ENCODE results near the gene TBC1D23. TPM values are rescaled to one million over a fixed set of nuclear protein-coding genes. Genes with fewer than 3 reads are reported as not detected.

Gene TBC1D23
- total RNA-seq, 5 donors from 2014 or later (not counting 1 experiment from before 2014, with no cell fraction given), result 26.4 to 33.4 (median 31.9) TPM

- H3K4me1 ChIP-seq (ENCODE audit: control insufficient read depth in 1 of 2, extremely low read depth in 1 of 2, insufficient read depth in 2 of 2, low read length in 2 of 2), result no peaks in the 10 kb centered on the region
- ChIA-PET CTCF (interaction anchor here (0.6 kb wide), 2 partner anchors 443 to 1249 kb away, joined by 3 to 5 read pairs; no protein-coding TSS in a partner anchor), POLR2A (no interaction called here)
- no peak for DNase-seq
- Mint-ChIP-seq H3K36me3 (peaks cover 3% of the 10 kb centered on the region), H3K27me3 (no peaks in the 10 kb centered on the region), H3K4me3 (no peak overlapping the region), H3K27ac (no peak overlapping the region), H3K4me1 (peaks cover 47 to 61% (median 60%) of the 10 kb centered on the region in 3 donors), H3K9me3 (no peaks in the 10 kb centered on the region)
- no CpG with 5 or more reads among the region's 5 CpGs for WGBS (ENCODE audit: insufficient coverage)
- no peaks in the 10 kb centered on the region for H3K27me3 ChIP-seq (replicated peaks in 1 of 2; ENCODE audit: control insufficient read depth in 2 of 2, extremely low read depth in 1 of 2, insufficient read depth in 2 of 2, low read length in 1 of 2)
- no peak for ATAC-seq (replicated peaks in 1 of 4)
- H3K36me3 ChIP-seq (ENCODE audit: control insufficient read depth in 2 of 2, extremely low read depth in 1 of 2, insufficient read depth in 1 of 2, low read length in 1 of 2), result no peaks in the 10 kb centered on the region
- no peaks in the 10 kb centered on the region for H3K9me3 ChIP-seq
- H3K27ac ChIP-seq (ENCODE audit: low read length), result no peak overlapping the region
- H3K4me3 ChIP-seq (ENCODE audit: control insufficient read depth in 1 of 2, extremely low read depth in 1 of 2, low read length in 1 of 2), result no peak overlapping the region
Observed at GRCh38 chr3:100274361-100274760, 13.6 kb downstream of the TBC1D23 start.

GRCh38 chr3:100277255-100277800, 16.5 kb downstream of the TBC1D23 start:
- Histone ChIP-seq H3K36me3 (ENCODE audit: control insufficient read depth in 2 of 2, extremely low read depth in 1 of 2, insufficient read depth in 1 of 2, low read length in 1 of 2) (peaks cover 0 to 9% of the 10 kb centered on the region in 2 donors), H3K9me3 (no peaks in the 10 kb centered on the region), H3K27ac (ENCODE audit: low read length) (no peak overlapping the region), H3K4me1 (ENCODE audit: control insufficient read depth in 1 of 2, extremely low read depth in 1 of 2, insufficient read depth in 2 of 2, low read length in 2 of 2) (no peaks in the 10 kb centered on the region), H3K4me3 (ENCODE audit: control insufficient read depth in 1 of 2, extremely low read depth in 1 of 2, low read length in 1 of 2) (no peak overlapping the region), H3K27me3 (replicated peaks in 1 of 2; ENCODE audit: control insufficient read depth in 2 of 2, extremely low read depth in 1 of 2, insufficient read depth in 2 of 2, low read length in 1 of 2) (no peaks in the 10 kb centered on the region)
- ChIA-PET POLR2A (interaction anchor here (0.6 to 1.3 kb wide), 4 partner anchors 17 to 442 kb away, joined by 3 to 6 read pairs (median 3); partner anchors contain the start of gene TBC1D23 (in 1 of the 2)), CTCF (no interaction called here)
- no CpG with 5 or more reads among the region's 1 CpG for WGBS (ENCODE audit: insufficient coverage)
- no peak for DNase-seq
- H3K36me3 Mint-ChIP-seq, result peaks cover 11% of the 10 kb centered on the region
- H3K9me3 Mint-ChIP-seq, result no peaks in the 10 kb centered on the region
- H3K27ac Mint-ChIP-seq, result no peak overlapping the region
- peaks cover 29 to 38% (median 37%) of the 10 kb centered on the region in 3 donors for H3K4me1 Mint-ChIP-seq
- no peak overlapping the region for H3K4me3 Mint-ChIP-seq
- H3K27me3 Mint-ChIP-seq, result no peaks in the 10 kb centered on the region
- no peak for ATAC-seq (replicated peaks in 1 of 4)

- H3K9me3 Mint-ChIP-seq, result no peaks in the 10 kb centered on the region
- CTCF ChIA-PET, result no interaction called here
Observed at GRCh38 chr3:100278910-100279309, 18.1 kb downstream of the TBC1D23 start.

GRCh38 chr3:100288288-100288894, 27.6 kb downstream of the TBC1D23 start:
- Histone ChIP-seq H3K27ac (ENCODE audit: low read length) (no peak overlapping the region), H3K36me3 (ENCODE audit: control insufficient read depth in 2 of 2, extremely low read depth in 1 of 2, insufficient read depth in 1 of 2, low read length in 1 of 2) (peaks cover 0 to 52% of the 10 kb centered on the region in 2 donors), H3K27me3 (replicated peaks in 1 of 2; ENCODE audit: control insufficient read depth in 2 of 2, extremely low read depth in 1 of 2, insufficient read depth in 2 of 2, low read length in 1 of 2) (no peaks in the 10 kb centered on the region), H3K9me3 (no peaks in the 10 kb centered on the region), H3K4me3 (ENCODE audit: control insufficient read depth in 1 of 2, extremely low read depth in 1 of 2, low read length in 1 of 2) (no peak overlapping the region), H3K4me1 (ENCODE audit: control insufficient read depth in 1 of 2, extremely low read depth in 1 of 2, insufficient read depth in 2 of 2, low read length in 2 of 2) (no peaks in the 10 kb centered on the region)
- Mint-ChIP-seq H3K27ac (no peak overlapping the region), H3K4me3 (no peak overlapping the region), H3K36me3 (peaks cover 34% of the 10 kb centered on the region), H3K4me1 (no peaks in the 10 kb centered on the region), H3K9me3 (no peaks in the 10 kb centered on the region), H3K27me3 (no peaks in the 10 kb centered on the region)
- DNase-seq (no peak), ATAC-seq (replicated peaks in 1 of 4) (no peak)
- ChIA-PET POLR2A (interaction anchor here in 1 of 2 donors (0.7 kb wide), 1 partner anchor 1719 kb away, joined by 4 read pairs; no protein-coding TSS in a partner anchor), CTCF (no interaction called here)

More at GRCh38 chr3:100278910-100279309, 18.1 kb downstream of the TBC1D23 start:
- no peak for ATAC-seq (replicated peaks in 1 of 4)
- no peaks in the 10 kb centered on the region for H3K27me3 ChIP-seq (replicated peaks in 1 of 2; ENCODE audit: control insufficient read depth in 2 of 2, extremely low read depth in 1 of 2, insufficient read depth in 2 of 2, low read length in 1 of 2)
- POLR2A ChIA-PET, result interaction anchor here in 1 of 2 donors (0.6 kb wide), 1 partner anchor 17 kb away, joined by 3 read pairs; no protein-coding TSS in a partner anchor
- no peak overlapping the region for H3K4me3 Mint-ChIP-seq
- H3K9me3 ChIP-seq, result no peaks in the 10 kb centered on the region
- peaks cover 21 to 29% (median 28%) of the 10 kb centered on the region in 3 donors for H3K4me1 Mint-ChIP-seq
- no peaks in the 10 kb centered on the region for H3K4me1 ChIP-seq (ENCODE audit: control insufficient read depth in 1 of 2, extremely low read depth in 1 of 2, insufficient read depth in 2 of 2, low read length in 2 of 2)
- no peak for DNase-seq
- H3K36me3 Mint-ChIP-seq, result peaks cover 13% of the 10 kb centered on the region
- H3K27ac ChIP-seq (ENCODE audit: low read length), result no peak overlapping the region
- WGBS (ENCODE audit: insufficient coverage), result no CpG with 5 or more reads among the region's 2 CpGs
- no peaks in the 10 kb centered on the region for H3K27me3 Mint-ChIP-seq
- H3K36me3 ChIP-seq (ENCODE audit: control insufficient read depth in 2 of 2, extremely low read depth in 1 of 2, insufficient read depth in 1 of 2, low read length in 1 of 2), result peaks cover 0 to 20% of the 10 kb centered on the region in 2 donors
- no peak overlapping the region for H3K4me3 ChIP-seq (ENCODE audit: control insufficient read depth in 1 of 2, extremely low read depth in 1 of 2, low read length in 1 of 2)
- no peak overlapping the region for H3K27ac Mint-ChIP-seq

- DNase-seq (no peak), ATAC-seq (replicated peaks in 1 of 4) (no peak)
- H3K36me3 ChIP-seq (ENCODE audit: control insufficient read depth in 2 of 2, extremely low read depth in 1 of 2, insufficient read depth in 1 of 2, low read length in 1 of 2), result peaks cover 0 to 50% of the 10 kb centered on the region in 2 donors
- H3K4me3 Mint-ChIP-seq, result no peak overlapping the region
- no peak overlapping the region for H3K27ac ChIP-seq (ENCODE audit: low read length)
- H3K4me3 ChIP-seq (ENCODE audit: control insufficient read depth in 1 of 2, extremely low read depth in 1 of 2, low read length in 1 of 2), result no peak overlapping the region
- no peaks in the 10 kb centered on the region for H3K9me3 Mint-ChIP-seq
- H3K27me3 Mint-ChIP-seq, result no peaks in the 10 kb centered on the region
- H3K4me1 Mint-ChIP-seq, result no peaks in the 10 kb centered on the region
- no peaks in the 10 kb centered on the region for H3K27me3 ChIP-seq (replicated peaks in 1 of 2; ENCODE audit: control insufficient read depth in 2 of 2, extremely low read depth in 1 of 2, insufficient read depth in 2 of 2, low read length in 1 of 2)
- no peaks in the 10 kb centered on the region for H3K9me3 ChIP-seq
- H3K4me1 ChIP-seq (ENCODE audit: control insufficient read depth in 1 of 2, extremely low read depth in 1 of 2, insufficient read depth in 2 of 2, low read length in 2 of 2), result no peaks in the 10 kb centered on the region
- no peak overlapping the region for H3K27ac Mint-ChIP-seq
- ChIA-PET POLR2A (no interaction called here), CTCF (interaction anchor here in 1 of 2 donors (0.6 kb wide), 1 partner anchor 219 kb away, joined by 3 read pairs; no protein-coding TSS in a partner anchor)
- no CpG with 5 or more reads among the region's 2 CpGs for WGBS (ENCODE audit: insufficient coverage)
- H3K36me3 Mint-ChIP-seq, result peaks cover 31% of the 10 kb centered on the region
Observed at GRCh38 chr3:100289339-100289738, 28.5 kb downstream of the TBC1D23 start.

GRCh38 chr3:100295089-100295488, 34.3 kb downstream of the TBC1D23 start:
- no peak overlapping the region for H3K4me3 Mint-ChIP-seq
- ATAC-seq (replicated peaks in 1 of 4) (no peak), DNase-seq (no peak)
- CTCF ChIA-PET, result no interaction called here
- Histone ChIP-seq H3K27ac (ENCODE audit: low read length) (no peak overlapping the region), H3K9me3 (no peaks in the 10 kb centered on the region), H3K4me1 (ENCODE audit: control insufficient read depth in 1 of 2, extremely low read depth in 1 of 2, insufficient read depth in 2 of 2, low read length in 2 of 2) (no peaks in the 10 kb centered on the region), H3K36me3 (ENCODE audit: control insufficient read depth in 2 of 2, extremely low read depth in 1 of 2, insufficient read depth in 1 of 2, low read length in 1 of 2) (peaks cover 0 to 49% of the 10 kb centered on the region in 2 donors), H3K27me3 (replicated peaks in 1 of 2; ENCODE audit: control insufficient read depth in 2 of 2, extremely low read depth in 1 of 2, insufficient read depth in 2 of 2, low read length in 1 of 2) (no peaks in the 10 kb centered on the region), H3K4me3 (ENCODE audit: control insufficient read depth in 1 of 2, extremely low read depth in 1 of 2, low read length in 1 of 2) (no peak overlapping the region)
- H3K27ac Mint-ChIP-seq, result no peak overlapping the region
- H3K27me3 Mint-ChIP-seq, result no peaks in the 10 kb centered on the region
- WGBS (ENCODE audit: insufficient coverage), result no CpG with 5 or more reads among the region's 1 CpG
- no peaks in the 10 kb centered on the region for H3K9me3 Mint-ChIP-seq
- POLR2A ChIA-PET, result no interaction called here
- peaks cover 34% of the 10 kb centered on the region for H3K36me3 Mint-ChIP-seq
- H3K4me1 Mint-ChIP-seq, result no peaks in the 10 kb centered on the region
